ENCODE measurements around the gene CD300E.

Gene CD300E

GRCh38 chr17:74561586-74561985, 62.0 kb downstream of the CD300E start:
- DNase-seq: no peak
